IPS-18a (cell line): ENCODE data around the gene PRR9.
"Not testable (repeated sequence)": the region's sequence is repeated elsewhere in the genome, so short reads cannot be mapped to it uniquely, and the experiment has no call there.

Source experiments
- H3K27ac ChIP-seq: one replicate; pipeline ENCODE4 v1.5.1; 2013; ENCODE audit warnings: low read length
- H3K27me3 ChIP-seq: one replicate; pipeline ENCODE4 v1.6.1; 2013; ENCODE audit warnings: mild to moderate bottlenecking, low read length; ENCODE audit not compliant: control insufficient read depth, insufficient read depth
- H3K36me3 ChIP-seq: one replicate; pipeline ENCODE4 v1.6.1; 2013; ENCODE audit warnings: low read depth, low read length; ENCODE audit not compliant: control insufficient read depth
- H3K4me1 ChIP-seq: one replicate; pipeline ENCODE4 v1.6.1; 2013; ENCODE audit warnings: low read depth, low read length; ENCODE audit not compliant: control insufficient read depth
- H3K4me3 ChIP-seq: one replicate; pipeline ENCODE4 v1.5.1; 2013; ENCODE audit warnings: low read length
- H3K9ac ChIP-seq: one replicate; pipeline ENCODE4 v1.6.1; 2013; ENCODE audit warnings: mild to moderate bottlenecking, low read length, moderate library complexity
- H3K9me3 ChIP-seq: one replicate; pipeline ENCODE4 v1.6.1; 2013; ENCODE audit warnings: low read depth, low read length; ENCODE audit not compliant: control insufficient read depth

PRR9 gene

DNA sequence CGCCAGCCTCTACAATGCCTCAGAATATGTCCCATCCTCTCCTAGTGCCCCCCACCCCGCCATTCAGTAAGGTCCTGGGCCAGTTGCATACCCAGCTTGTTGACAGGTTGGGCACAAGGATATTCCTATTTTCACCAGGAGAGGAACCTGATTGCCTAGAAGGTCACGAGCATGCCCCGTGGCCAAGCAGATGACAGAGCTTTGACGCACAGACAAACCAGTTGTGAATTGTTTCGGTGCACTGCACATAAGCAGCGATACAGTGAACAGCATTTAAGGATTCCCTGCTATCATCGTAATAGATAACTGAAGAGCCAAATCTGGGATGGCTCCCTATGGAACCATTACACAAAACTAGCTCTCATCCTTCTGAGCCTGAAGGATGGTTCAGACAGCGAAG lies 10.8 kb upstream of the PRR9 start:
- Histone ChIP-seq H3K4me1 (no peaks in the 10 kb centered on the region), H3K27ac (no peak overlapping the region), H3K36me3 (no peaks in the 10 kb centered on the region), H3K4me3 (no peak overlapping the region), H3K27me3 (no peaks in the 10 kb centered on the region), H3K9ac (no peak overlapping the region), H3K9me3 (no peaks in the 10 kb centered on the region)

DNA sequence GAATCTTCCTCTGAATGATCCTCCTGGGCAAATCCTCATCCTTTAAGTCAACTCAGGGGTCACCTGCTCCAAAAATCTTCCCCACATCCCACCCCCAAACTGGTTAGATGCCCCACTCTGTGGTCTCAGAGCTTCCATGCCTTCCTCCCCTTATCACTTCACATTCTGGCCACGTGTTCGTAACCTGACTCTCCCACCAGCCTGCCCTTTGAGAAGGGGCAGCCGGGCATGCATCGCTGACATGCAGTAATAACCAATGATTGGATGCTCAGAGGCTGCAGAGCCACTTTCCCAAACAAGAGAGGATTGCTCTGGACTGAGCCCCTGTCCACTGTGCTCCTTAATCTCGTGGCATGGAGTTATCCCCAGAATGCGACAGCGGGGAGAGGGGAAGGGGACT lies 7.2 kb upstream of the PRR9 start:
- H3K36me3 ChIP-seq: no peaks in the 10 kb centered on the region
- H3K4me3 ChIP-seq: no peak overlapping the region
- H3K27ac ChIP-seq: no peak overlapping the region
- H3K9me3 ChIP-seq: no peaks in the 10 kb centered on the region
- no peaks in the 10 kb centered on the region for H3K27me3 ChIP-seq
- H3K4me1 ChIP-seq: no peaks in the 10 kb centered on the region
- no peak overlapping the region for H3K9ac ChIP-seq

DNA sequence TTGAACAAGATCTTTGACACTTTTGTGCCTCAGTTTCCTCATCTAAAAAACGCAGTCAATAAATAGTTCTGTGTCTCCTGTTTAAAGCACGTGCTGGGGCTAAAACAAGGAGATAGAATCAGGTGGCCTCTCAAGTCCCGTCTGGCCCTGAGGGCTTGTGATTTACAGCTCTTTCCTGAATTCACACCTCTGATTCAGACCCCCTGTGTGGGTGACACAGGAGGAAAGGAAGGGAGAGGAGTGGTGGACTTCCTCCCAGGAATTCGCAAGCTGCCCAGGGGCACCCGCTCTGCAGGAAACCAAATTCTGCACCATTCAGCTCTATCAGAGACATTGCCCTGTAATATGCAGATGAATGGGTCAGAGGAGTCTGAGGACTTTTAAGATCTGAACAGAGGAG lies 5.2 kb upstream of the PRR9 start:
- no peak overlapping the region for H3K9ac ChIP-seq
- no peaks in the 10 kb centered on the region for H3K27me3 ChIP-seq
- H3K4me1 ChIP-seq: no peaks in the 10 kb centered on the region
- H3K27ac ChIP-seq: no peak overlapping the region
- no peak overlapping the region for H3K4me3 ChIP-seq
- no peaks in the 10 kb centered on the region for H3K36me3 ChIP-seq
- no peaks in the 10 kb centered on the region for H3K9me3 ChIP-seq

DNA sequence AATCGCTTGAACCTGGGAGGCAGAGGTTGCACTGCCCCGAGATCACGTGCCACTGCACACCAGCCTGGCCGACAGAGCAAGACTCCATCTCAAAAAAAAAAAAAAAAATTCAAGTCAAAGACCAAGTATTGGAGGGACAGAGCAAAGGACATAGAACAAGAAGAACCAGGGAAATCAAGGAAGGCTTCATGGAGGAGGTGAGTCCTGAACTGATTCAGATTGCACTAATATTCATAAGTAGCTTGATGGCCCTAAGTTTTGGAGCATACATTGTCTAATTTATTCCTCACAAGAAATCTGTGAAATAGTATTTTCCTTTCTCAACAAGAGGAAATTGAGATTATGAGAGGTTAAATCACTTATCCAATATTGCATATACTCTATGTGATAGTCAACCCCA lies 3.9 kb upstream of the PRR9 start:
- Histone ChIP-seq H3K36me3 (no peaks in the 10 kb centered on the region), H3K4me3 (no peak overlapping the region), H3K27me3 (no peaks in the 10 kb centered on the region), H3K9me3 (no peaks in the 10 kb centered on the region), H3K4me1 (no peaks in the 10 kb centered on the region), H3K27ac (no peak overlapping the region), H3K9ac (no peak overlapping the region)

DNA sequence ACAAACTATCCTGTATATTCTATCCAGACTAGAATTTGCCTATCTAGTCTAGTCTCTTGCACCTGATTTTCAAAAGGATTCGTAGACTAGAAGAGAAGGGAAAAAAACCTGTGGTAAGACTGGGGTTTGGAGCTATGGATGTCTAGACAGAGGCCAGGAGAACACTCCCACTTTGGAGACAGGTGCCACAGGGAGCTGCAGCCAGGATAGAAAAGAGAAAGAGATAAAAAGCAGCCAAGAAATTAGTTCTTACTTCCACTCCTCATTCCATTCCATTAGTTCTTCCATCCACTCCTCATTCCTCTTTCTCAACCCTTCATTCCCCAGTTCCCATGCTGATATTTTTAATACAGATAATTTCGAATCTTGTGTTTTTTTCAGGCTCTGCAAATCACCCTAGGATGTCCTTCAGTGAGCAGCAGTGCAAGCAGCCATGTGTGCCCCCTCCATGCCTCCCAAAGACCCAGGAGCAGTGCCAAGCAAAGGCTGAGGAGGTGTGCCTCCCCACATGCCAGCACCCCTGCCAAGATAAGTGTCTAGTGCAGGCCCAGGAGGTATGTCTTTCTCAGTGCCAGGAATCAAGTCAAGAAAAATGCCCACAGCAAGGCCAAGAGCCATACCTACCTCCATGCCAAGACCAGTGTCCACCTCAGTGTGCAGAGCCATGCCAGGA lies 496 bp downstream of the PRR9 start:
- Histone ChIP-seq H3K9me3 (no peaks in the 10 kb centered on the region), H3K27ac (no peak overlapping the region), H3K27me3 (no peaks in the 10 kb centered on the region), H3K4me3 (no peak overlapping the region), H3K4me1 (no peaks in the 10 kb centered on the region), H3K36me3 (no peaks in the 10 kb centered on the region), H3K9ac (no peak overlapping the region)

DNA sequence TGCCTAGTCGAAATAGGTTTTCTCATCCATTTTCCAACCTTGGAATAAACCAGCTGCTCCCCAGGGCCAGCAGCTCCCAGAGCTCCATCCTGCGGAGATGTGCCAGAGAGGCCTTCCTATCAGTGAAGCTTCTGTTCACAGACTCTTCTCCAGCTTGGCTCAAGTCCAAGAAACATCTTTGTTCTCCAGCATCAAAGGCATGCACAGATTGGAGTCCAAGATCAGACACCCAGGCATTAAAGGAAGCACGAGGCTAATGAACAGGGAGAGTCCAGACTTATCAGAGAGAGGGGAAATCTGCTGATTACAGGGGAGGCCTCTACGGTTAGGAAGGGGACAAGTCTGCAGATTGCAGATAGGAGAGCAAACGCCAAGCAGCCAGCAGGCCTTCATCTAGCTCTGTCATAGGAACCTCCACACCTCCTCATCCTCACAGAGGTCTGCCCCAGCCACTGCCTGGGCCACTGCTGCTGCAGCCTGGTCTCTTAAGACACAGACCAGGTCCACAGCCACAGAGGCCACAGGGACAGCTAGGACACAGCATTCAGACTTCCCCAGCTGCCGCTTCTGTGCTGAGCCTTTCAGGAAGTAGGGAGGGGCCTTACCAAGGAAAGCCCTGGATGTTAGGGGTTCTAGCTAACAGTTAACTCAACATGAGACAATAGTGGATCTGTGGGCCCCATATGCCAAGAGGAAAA lies 3.4 kb downstream of the PRR9 start:
- no peaks in the 10 kb centered on the region for H3K36me3 ChIP-seq
- H3K4me3 ChIP-seq: no peak overlapping the region
- no peaks in the 10 kb centered on the region for H3K9me3 ChIP-seq
- no peak overlapping the region for H3K9ac ChIP-seq
- no peaks in the 10 kb centered on the region for H3K4me1 ChIP-seq
- H3K27me3 ChIP-seq: no peaks in the 10 kb centered on the region
- no peak overlapping the region for H3K27ac ChIP-seq

DNA sequence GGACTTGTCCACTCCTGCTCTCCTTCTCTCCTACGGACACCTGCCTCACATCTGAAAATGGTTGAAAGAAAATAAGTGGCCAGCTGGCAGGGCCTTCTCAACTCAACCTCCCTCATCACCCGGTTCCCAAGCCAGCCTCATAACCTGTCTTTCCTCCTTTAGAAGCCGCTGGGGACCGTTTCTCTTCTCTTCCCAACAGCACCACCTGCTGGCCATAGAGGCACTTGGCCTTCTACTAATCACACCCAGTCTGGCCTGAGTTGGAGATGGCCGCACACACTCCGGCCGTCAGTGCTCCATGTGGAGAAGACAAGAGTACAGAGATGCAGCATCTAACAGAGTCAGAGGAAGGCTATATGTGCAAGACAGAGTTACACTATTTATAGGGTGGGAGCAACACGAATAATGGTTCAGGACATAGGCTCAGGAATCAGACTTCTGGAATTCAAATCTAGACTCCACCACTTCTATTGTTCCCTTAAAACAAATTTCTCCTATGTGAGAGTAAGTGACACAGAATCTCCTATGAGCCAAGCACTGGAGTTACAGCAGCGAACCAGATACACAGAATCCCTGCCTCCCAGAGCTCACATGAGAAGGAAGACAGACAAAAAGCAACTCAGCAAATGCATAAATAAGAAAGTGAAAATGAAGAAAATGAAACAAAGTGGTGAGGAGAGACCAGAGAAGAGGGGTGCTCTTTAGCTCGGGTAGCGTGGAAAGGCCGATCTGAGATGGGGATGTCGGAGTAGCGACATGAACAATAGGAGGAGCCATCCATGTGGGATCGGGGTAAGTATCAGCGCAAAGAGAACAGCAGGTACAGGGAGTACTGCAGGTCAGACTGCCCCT lies 5.9 kb downstream of the PRR9 start:
- H3K4me1 ChIP-seq, H3K27ac ChIP-seq, H3K27me3 ChIP-seq, H3K9me3 ChIP-seq, H3K9ac ChIP-seq, H3K36me3 ChIP-seq, H3K4me3 ChIP-seq: not testable (repeated sequence)

DNA sequence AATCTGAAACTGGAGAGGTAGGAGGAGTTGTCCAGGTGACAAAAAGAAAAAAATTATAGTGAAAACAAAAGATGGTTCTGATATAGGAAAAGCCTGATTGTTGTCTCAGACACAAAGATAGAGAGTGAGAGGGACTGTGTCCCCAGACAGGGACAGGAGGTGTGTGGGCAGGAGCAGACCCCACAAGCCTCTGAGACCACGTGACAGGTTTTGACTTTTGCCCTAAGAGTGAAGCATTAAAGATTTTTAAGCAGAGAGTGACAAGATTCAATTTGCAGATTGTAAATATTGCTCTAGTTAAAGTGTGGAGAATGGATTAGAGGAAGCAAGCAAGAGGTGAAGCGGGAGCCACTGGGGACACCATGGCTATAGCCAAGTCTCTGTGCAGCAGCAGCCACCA lies 10.4 kb downstream of the PRR9 start:
- no peaks in the 10 kb centered on the region for H3K27me3 ChIP-seq
- no peaks in the 10 kb centered on the region for H3K9me3 ChIP-seq
- no peak overlapping the region for H3K27ac ChIP-seq
- H3K4me3 ChIP-seq: no peak overlapping the region
- H3K36me3 ChIP-seq: no peaks in the 10 kb centered on the region
- H3K4me1 ChIP-seq: no peaks in the 10 kb centered on the region
- no peak overlapping the region for H3K9ac ChIP-seq

DNA sequence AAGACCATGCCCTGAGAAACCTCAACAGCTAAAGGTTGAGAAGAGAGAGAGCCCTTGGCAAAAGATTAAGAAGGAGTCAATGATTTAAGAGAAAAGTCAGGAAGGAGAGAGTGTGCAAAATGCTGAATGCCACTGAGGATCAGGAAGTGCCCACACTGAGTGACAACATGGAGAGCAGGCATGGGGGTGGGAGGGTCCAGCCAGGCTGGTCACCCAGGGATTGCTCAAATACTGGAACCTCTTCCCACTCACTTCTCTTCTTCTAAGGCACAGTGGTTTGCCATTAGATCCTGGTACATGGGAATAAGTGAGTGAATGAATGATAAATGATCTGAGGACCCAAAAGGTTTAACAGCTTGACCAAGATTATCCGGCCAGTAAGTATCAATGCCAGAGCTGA lies 11.1 kb downstream of the PRR9 start:
- H3K27me3 ChIP-seq: no peaks in the 10 kb centered on the region
- no peak overlapping the region for H3K27ac ChIP-seq
- no peaks in the 10 kb centered on the region for H3K36me3 ChIP-seq
- no peaks in the 10 kb centered on the region for H3K4me1 ChIP-seq
- no peak overlapping the region for H3K9ac ChIP-seq
- H3K9me3 ChIP-seq: no peaks in the 10 kb centered on the region
- H3K4me3 ChIP-seq: no peak overlapping the region

DNA sequence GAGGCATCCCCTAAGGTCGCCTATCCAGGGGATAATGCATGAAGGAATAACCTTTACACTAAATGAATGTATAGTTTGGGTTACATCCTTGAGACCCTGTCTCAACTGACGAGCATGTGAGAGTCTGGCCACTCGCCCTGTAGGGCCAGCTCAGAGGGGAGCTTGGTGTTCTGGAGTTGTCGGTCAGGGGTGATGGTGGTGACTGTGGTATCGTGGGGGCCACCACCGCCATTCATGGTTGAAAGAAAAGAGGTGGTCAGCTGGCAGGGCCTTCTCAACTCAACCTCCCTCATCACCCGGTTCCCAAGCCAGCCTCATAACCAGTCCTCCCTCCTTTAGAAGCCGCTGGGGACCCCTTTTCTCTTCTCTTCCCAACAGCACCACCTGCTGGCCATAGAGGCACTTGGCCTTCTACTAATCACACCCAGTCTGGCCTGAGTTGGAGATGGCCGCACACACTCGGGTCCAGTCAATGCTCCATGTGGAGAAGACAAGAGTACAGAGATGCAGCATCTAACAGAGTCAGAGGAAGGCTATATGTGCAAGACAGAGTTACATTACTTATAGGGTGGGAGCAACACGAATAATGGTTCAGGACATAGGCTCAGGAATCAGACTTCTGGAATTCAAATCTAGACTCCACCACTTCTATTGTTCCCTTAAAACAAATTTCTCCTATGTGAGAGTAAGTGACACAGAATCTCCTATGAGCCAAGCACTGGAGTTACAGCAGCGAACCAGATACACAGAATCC lies 11.9 kb downstream of the PRR9 start:
- H3K27ac ChIP-seq, H3K27me3 ChIP-seq, H3K9me3 ChIP-seq, H3K9ac ChIP-seq, H3K4me1 ChIP-seq, H3K36me3 ChIP-seq, H3K4me3 ChIP-seq: not testable (repeated sequence)

DNA sequence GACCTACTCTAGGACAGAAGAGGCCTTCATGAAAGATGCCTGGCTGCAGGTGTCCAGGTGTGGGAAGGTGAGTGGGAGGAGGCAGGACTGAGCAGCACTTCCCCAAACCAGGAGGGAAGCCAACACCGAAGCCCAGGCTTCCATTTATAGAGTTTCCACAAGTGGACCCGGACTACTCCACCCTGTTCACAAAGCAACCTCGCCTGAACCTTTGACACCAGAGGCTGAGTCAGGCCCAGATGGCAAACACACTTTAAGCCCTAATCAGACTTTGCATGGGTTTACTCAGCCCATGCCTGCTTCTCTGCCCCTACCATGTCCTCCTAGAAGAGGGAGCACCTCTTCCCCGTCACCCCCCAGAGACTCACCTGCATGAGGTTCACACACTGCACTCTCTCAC lies 14.0 kb downstream of the PRR9 start:
- Histone ChIP-seq H3K9ac (no peak overlapping the region), H3K4me3 (no peak overlapping the region), H3K9me3 (no peaks in the 10 kb centered on the region), H3K4me1 (no peaks in the 10 kb centered on the region), H3K27ac (no peak overlapping the region), H3K36me3 (no peaks in the 10 kb centered on the region), H3K27me3 (no peaks in the 10 kb centered on the region)
